ENCODE data around the gene USP2.
A peak's percentile ranks its signal among the peaks of the same experiment; 100 is the strongest.

Gene USP2

DNA sequence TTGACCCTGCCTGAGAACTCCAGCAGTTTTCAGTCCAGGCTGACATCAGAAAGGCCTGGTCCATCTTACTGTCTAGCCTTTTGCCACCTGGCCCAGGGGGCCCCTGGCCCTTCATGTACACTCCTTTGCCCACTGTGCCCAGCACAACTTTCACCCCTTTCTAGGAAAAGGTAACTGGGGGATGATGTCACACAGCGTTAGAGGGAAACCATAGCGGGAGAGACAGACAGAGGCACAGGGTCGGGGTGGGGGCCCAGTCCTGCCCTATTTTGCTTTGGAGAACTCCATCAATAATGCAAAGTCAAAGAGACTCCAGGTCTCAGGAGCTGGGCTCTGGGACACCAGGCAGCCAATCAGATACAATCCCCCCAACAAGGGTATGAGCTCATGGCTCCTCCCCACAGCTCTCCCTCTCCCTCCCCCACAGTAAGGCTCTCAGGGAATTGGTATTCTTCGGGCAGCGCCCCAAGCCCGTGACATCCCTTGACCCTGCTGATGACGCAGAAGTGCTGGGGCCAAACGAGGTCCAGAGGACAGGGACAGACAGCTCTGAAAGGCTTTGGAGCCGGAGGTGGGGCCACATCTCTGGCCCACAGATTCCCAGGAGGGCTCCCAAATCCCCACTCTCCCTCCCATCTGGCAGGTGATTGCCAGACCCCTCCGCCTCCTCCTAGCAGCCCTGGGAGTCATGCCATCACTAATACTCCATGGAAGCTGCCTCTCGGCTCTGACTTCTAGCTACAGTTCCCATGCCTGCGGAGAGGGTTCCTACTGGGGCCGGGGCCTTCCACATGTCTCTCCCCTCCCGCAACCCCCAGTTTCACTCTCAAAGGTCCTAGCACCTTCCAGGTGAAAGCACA is 5.9 kb downstream of the USP2 start:
- DNase-seq, result no peak

GRCh38 chr11:119374632-119375336 is 6.7 kb downstream of the USP2 start:
- DNase-seq, result no peak

GRCh38 chr11:119373921-119374631 is 7.4 kb downstream of the USP2 start:
- peak; percentile 33 for DNase-seq

GRCh38 chr11:119373059-119373920 is 8.2 kb downstream of the USP2 start:
- peak; percentile 37 for DNase-seq

DNA sequence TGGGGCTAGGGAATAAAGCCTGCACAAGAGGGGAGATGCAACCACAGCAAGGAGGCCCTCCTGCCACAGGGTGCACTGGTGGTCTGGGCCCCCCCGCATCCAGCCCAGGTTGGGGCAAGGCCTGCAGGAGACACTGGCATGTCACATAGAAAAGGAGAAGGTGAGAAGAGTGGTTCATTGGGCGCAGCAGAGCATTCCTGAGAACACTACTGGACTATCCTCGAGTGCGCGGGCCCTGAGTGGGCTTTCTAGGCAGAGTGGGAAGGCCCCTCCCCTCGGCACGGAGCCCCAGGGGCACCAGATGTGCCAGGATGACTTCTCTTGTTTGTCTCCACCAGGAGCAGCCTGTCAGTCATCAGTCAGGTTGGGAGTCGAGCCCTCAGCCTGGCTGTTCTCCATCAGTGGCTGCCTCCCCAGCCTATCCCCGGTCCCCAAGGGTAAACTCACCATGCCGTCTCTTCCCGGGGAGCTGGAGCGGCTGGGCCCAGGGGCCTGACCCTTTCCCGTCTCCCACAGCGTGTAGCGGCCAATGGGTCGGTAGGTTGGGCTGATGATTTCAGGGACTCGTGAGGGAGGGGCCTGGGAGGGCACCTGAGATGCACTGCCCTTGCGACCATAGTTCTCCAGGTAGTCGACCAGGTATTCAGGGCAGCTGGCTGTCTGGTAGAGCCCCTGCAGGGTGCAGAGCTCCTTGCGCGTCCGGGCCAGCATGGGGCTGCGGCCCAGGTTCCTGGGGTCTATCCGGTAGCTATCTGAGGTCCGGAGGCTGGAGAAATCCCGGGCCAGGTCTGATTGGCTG is 9.0 kb downstream of the USP2 start:
- DNase-seq, result no peak

DNA sequence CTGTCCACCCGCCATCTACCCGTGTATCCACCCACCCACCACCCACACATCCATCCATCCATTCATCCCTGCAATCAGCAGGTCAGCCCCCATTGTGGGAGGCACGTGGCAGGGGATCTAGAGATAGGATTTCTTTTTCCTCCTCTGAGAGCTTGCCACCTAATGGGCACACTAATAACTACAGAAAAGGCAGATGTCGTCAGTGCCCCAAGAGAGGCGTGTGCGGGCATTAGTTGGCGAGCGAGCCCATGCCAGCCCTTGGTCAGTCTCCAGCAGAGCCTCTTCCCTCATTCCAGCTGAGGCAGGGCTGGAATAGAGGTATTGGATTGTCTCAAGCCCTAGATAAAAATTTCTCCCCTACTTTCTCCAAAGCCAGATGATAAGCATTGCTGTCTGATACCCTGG is 9.7 kb downstream of the USP2 start:
- DNase-seq, result no peak

DNA sequence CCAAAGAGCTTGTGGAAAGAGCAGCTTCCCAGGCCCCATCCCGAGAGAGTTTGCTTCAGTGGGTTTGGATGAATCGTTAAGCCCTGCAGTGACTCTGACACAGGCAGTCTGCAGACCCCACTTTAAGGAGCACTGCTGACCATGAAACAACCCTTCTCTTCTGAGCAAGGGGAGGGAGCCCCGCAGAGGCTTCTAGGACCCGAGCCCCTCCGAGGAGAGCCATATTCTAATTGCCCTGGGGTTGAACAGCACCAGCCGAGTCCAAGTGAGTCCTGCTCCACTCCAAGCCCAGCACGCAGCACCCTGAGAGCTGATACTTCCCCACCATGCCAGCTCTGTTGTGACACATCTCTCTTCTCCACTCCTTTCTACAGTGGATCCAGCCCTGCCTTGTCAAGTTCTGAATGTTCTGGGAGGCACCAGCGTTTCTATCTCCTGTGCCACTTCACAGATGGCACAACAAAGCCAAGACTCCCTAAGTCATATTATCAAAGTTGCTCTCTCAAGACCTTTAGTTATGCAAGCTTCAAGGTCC is 10.4 kb downstream of the USP2 start:
- no peak for DNase-seq

GRCh38 chr11:119370486-119371046 is 10.9 kb downstream of the USP2 start:
- DNase-seq, result peak; percentile 39

- DNase-seq, result no peak
These were observed 12.2 kb downstream of the USP2 start for GRCh38 chr11:119369132-119369925.

- DNase-seq, result no peak
These were observed 13.1 kb downstream of the USP2 start for GRCh38 chr11:119368121-119369034.

GRCh38 chr11:119367661-119368120 is 13.8 kb downstream of the USP2 start:
- no peak for DNase-seq

DNA sequence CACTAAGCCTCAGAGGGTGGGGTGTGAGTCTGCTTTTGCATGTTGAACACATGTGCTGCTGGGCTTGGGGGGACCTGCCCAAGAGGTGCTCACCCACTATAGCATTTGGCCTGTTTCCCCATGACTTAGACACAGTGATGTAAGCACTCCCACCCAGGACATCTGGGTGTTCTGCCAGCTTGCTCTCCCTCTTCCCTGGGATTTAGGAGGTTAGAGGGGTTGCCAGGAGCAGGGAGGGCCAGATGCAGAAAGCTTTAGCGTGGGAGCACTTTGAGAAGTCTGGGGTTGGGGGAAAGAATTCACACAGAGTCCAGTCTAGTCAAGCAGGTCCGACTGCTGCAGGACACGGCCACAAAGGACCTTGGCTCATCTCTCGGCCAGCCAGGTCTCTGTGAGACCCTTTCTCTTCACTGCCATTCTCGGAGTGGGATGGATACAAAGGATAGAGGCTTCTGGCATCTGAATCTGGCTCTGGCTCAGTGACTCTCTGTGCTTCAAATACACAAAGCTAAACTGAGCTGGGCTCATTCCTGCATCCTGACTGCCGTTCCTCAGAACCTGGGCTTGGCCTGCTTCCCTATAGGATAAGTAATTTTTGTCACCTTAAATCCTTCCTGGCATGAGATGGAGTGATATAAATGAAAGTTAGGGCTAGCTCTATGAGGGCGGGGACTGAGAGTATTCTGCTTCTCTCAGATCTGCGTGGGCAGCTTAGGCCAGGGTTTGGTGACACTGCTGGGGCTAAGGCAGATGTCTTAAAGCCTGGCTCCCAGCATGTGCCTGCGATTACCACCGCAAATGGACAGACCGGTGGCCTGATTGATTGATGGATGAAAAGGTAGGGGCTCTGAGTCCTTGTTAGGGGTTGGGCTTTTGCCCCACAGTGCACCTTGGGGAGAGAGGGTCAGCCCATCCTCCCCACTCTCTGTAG is 14.5 kb downstream of the USP2 start:
- no peak for DNase-seq

- no peak for DNase-seq
These were observed 16.4 kb downstream of the USP2 start for GRCh38 chr11:119365071-119365591.

GRCh38 chr11:119363851-119364590 is 17.5 kb downstream of the USP2 start:
- DNase-seq, result no peak

- no peak for DNase-seq
These were observed 18.2 kb downstream of the USP2 start for GRCh38 chr11:119363081-119363850.

DNA sequence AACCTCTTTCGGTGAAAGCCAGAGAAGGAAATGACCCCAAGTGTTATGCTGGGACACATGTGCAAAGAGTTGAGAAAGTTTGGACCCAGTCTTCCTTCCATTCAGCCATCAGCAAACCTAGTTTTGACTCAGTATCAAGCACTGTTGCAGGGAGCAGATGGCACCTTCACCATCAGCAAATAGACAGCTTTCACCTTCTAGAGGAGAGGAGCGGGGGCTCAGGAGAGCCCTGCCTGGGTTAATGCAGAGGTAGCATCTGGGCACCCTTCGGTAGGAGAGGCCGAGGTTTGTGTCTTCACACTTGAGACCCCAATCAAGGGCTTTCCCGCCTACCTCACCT is 18.8 kb downstream of the USP2 start:
- no peak for DNase-seq
